ENCODE results near the gene BCKDK. TPM values are rescaled to one million over a fixed set of nuclear protein-coding genes. Genes with fewer than 3 reads are reported as not detected.
"Not testable (repeated sequence)": the region's sequence is repeated elsewhere in the genome, so short reads cannot be mapped to it uniquely, and the experiment has no call there.

BCKDK gene
- total RNA-seq, 1 experiment from 2014 or later, result 58.3 TPM

DNA sequence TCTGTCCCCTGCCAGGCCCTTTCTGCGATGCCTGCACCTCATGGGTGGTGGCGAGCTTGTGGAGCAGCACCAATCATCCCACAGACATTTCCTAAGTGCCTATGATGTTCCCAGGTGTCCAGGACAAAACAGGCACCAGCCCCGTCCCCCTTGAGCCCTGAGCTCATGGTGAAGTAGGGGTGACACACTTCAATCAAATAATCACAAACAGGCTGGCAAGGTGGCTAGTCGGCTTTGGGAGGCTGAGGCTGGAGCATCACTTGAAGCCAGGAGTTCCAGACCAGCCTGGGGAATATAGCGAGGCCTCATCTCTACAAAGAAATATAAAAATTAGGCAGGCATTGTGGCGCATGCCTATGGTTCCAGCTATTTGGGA lies 28.1 kb downstream of the BCKDK start (continued):
- TF ChIP-seq, protein P1, sequence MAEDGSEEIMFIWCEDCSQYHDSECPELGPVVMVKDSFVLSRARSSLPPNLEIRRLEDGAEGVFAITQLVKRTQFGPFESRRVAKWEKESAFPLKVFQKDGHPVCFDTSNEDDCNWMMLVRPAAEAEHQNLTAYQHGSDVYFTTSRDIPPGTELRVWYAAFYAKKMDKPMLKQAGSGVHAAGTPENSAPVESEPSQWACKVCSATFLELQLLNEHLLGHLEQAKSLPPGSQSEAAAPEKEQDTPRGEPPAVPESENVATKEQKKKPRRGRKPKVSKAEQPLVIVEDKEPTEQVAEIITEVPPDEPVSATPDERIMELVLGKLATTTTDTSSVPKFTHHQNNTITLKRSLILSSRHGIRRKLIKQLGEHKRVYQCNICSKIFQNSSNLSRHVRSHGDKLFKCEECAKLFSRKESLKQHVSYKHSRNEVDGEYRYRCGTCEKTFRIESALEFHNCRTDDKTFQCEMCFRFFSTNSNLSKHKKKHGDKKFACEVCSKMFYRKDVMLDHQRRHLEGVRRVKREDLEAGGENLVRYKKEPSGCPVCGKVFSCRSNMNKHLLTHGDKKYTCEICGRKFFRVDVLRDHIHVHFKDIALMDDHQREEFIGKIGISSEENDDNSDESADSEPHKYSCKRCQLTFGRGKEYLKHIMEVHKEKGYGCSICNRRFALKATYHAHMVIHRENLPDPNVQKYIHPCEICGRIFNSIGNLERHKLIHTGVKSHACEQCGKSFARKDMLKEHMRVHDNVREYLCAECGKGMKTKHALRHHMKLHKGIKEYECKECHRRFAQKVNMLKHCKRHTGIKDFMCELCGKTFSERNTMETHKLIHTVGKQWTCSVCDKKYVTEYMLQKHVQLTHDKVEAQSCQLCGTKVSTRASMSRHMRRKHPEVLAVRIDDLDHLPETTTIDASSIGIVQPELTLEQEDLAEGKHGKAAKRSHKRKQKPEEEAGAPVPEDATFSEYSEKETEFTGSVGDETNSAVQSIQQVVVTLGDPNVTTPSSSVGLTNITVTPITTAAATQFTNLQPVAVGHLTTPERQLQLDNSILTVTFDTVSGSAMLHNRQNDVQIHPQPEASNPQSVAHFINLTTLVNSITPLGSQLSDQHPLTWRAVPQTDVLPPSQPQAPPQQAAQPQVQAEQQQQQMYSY (CRISPR knock-in tag; IDR thresholded peaks at IDR 0.05), result no peak
- no peak for TF ChIP-seq FOXK1 (CRISPR knock-in tag; IDR thresholded peaks at IDR 0.05)

DNA sequence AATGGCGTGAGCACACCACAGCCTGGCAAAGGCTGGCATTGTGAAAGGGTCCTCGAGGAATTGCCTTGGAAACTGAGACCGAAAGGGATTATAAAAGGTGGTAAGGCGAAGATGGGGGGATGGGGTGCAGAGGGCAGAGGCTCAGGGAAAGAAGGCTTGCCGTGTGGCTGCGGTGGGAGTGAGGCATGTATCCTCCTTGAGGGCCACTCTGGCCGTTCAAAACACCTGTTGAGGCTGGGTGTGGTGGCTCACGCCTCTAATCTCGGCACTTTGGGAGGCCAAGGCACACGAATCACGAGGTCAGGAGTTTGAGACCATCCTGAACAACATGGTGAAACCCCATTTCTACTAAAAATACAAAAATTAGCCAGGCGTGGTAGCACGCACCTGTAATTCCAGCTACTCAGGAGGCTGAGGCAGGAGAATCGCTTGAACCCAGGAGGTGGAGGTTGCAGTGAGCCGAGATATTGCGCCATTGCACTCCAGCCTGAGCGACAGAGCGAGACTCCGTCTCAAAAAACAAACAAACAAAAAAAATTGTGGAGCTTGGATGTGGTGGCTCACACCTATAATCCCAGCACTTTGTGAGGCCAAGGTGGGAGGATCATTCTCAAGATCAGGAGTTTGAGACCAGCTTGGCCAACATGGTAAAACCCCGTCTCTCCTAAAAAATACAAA lies 28.8 kb downstream of the BCKDK start:
- DNase-seq (ENCODE audit: low spot score); H3K27ac Mint-ChIP-seq; H3K27me3 Mint-ChIP-seq (ENCODE audit: low read depth); POLR2A ChIA-PET; H3K4me3 Mint-ChIP-seq; H3K9me3 Mint-ChIP-seq; ATAC-seq: not testable (repeated sequence)
- CTCF ChIA-PET, result interaction anchor here (0.6 to 1.7 kb wide), 2 partner anchors 19 to 245 kb away, joined by 4 to 5 read pairs; no protein-coding TSS in a partner anchor
- peaks cover 68% of the 10 kb centered on the region for H3K4me1 Mint-ChIP-seq
- peaks cover 18% of the 10 kb centered on the region for H3K36me3 Mint-ChIP-seq

DNA sequence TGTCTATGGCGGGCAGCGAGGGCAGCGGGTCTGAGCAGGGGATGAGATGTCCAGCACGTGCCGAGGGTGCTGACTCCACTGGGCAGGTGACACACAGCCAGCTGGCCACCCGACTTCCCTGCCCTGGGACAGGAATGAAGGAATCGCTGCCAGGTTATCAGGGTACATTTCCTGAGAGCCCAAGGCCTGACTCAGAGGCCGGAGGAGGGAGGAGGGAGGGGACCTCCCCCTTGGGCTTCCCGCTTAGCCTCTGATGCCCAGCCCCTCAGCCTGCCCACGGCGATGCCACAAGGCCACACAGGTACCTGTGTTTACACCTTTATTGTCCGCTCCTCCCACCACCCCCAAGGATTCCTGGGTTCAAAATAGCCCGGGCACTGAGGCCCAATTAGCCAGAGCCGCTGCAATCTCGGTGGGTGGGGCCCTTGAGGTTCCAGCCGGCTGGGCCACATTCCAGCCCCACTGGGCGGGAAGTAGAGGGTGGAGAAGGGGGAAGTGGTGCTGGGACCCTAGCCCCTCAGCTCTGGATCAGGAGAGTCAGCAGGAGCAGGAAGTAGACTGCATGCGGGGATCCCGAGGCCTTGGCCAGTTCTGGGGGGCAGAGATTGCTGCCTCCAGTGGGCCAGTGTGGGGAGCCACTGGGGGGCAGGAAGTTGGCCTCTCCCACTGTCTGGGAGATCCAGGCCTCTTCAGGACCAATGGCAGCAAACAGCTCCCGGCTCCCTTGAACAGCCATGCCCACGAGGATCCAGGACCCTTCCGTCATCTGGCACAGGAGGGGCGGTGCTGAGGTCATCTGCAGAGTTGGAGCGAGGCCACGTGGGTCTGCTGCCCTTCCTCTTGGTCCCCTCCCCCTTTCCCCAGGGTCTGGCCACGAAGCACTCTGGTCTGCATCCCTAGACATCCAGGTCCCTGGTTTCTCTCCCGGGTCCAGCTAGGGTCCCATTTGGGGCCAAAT lies 30.7 kb downstream of the BCKDK start:
- Mint-ChIP-seq H3K9me3 (no peaks in the 10 kb centered on the region), H3K4me1 (peaks cover 53% of the 10 kb centered on the region), H3K4me3 (no peak overlapping the region), H3K27me3 (ENCODE audit: low read depth) (peaks cover 10% of the 10 kb centered on the region), H3K27ac (peak overlapping the region; percentile 40), H3K36me3 (peaks cover 1% of the 10 kb centered on the region)
- POLR2A ChIA-PET, result interaction anchor here (1.0 to 2.2 kb wide), 3 partner anchors 22 to 65 kb away, joined by 3 to 10 read pairs (median 4); partner anchors contain the start of genes KAT8, ZNF646 and ZNF668
- ATAC-seq (0 out of 2 replicates have a peak, but pooled peaks have one; percentile 1), DNase-seq (ENCODE audit: low spot score) (peak; percentile 54)
- CTCF ChIA-PET, result interaction anchor here (1.2 to 1.5 kb wide), 2 partner anchors 8 to 21 kb away, joined by 3 read pairs; partner anchors contain the start of gene KAT8
- TF ChIP-seq, protein P2, sequence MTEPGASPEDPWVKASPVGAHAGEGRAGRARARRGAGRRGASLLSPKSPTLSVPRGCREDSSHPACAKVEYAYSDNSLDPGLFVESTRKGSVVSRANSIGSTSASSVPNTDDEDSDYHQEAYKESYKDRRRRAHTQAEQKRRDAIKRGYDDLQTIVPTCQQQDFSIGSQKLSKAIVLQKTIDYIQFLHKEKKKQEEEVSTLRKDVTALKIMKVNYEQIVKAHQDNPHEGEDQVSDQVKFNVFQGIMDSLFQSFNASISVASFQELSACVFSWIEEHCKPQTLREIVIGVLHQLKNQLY (CRISPR knock-in tag; IDR thresholded peaks at IDR 0.05), result no peak
- no peak for TF ChIP-seq NR2C2 (CRISPR knock-in tag; IDR thresholded peaks at IDR 0.05)
- no peak for TF ChIP-seq NFYB (CRISPR knock-in tag; conservative IDR thresholded peaks at IDR 0.05; ENCODE audit: low read depth)
- TF ChIP-seq ZBTB21 (CRISPR knock-in tag; IDR thresholded peaks at IDR 0.05; ENCODE audit: borderline replicate concordance), result no peak
- TF ChIP-seq, protein P3, sequence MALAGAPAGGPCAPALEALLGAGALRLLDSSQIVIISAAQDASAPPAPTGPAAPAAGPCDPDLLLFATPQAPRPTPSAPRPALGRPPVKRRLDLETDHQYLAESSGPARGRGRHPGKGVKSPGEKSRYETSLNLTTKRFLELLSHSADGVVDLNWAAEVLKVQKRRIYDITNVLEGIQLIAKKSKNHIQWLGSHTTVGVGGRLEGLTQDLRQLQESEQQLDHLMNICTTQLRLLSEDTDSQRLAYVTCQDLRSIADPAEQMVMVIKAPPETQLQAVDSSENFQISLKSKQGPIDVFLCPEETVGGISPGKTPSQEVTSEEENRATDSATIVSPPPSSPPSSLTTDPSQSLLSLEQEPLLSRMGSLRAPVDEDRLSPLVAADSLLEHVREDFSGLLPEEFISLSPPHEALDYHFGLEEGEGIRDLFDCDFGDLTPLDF (CRISPR knock-in tag; IDR thresholded peaks at IDR 0.05), result no peak
- TF ChIP-seq, protein P4, sequence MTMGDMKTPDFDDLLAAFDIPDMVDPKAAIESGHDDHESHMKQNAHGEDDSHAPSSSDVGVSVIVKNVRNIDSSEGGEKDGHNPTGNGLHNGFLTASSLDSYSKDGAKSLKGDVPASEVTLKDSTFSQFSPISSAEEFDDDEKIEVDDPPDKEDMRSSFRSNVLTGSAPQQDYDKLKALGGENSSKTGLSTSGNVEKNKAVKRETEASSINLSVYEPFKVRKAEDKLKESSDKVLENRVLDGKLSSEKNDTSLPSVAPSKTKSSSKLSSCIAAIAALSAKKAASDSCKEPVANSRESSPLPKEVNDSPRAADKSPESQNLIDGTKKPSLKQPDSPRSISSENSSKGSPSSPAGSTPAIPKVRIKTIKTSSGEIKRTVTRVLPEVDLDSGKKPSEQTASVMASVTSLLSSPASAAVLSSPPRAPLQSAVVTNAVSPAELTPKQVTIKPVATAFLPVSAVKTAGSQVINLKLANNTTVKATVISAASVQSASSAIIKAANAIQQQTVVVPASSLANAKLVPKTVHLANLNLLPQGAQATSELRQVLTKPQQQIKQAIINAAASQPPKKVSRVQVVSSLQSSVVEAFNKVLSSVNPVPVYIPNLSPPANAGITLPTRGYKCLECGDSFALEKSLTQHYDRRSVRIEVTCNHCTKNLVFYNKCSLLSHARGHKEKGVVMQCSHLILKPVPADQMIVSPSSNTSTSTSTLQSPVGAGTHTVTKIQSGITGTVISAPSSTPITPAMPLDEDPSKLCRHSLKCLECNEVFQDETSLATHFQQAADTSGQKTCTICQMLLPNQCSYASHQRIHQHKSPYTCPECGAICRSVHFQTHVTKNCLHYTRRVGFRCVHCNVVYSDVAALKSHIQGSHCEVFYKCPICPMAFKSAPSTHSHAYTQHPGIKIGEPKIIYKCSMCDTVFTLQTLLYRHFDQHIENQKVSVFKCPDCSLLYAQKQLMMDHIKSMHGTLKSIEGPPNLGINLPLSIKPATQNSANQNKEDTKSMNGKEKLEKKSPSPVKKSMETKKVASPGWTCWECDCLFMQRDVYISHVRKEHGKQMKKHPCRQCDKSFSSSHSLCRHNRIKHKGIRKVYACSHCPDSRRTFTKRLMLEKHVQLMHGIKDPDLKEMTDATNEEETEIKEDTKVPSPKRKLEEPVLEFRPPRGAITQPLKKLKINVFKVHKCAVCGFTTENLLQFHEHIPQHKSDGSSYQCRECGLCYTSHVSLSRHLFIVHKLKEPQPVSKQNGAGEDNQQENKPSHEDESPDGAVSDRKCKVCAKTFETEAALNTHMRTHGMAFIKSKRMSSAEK (CRISPR knock-in tag; IDR thresholded peaks at IDR 0.05; ENCODE audit: borderline replicate concordance), result no peak
- TF ChIP-seq, protein P5, sequence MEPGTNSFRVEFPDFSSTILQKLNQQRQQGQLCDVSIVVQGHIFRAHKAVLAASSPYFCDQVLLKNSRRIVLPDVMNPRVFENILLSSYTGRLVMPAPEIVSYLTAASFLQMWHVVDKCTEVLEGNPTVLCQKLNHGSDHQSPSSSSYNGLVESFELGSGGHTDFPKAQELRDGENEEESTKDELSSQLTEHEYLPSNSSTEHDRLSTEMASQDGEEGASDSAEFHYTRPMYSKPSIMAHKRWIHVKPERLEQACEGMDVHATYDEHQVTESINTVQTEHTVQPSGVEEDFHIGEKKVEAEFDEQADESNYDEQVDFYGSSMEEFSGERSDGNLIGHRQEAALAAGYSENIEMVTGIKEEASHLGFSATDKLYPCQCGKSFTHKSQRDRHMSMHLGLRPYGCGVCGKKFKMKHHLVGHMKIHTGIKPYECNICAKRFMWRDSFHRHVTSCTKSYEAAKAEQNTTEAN (CRISPR knock-in tag; IDR thresholded peaks at IDR 0.05), result no peak
- TF ChIP-seq, protein P6, sequence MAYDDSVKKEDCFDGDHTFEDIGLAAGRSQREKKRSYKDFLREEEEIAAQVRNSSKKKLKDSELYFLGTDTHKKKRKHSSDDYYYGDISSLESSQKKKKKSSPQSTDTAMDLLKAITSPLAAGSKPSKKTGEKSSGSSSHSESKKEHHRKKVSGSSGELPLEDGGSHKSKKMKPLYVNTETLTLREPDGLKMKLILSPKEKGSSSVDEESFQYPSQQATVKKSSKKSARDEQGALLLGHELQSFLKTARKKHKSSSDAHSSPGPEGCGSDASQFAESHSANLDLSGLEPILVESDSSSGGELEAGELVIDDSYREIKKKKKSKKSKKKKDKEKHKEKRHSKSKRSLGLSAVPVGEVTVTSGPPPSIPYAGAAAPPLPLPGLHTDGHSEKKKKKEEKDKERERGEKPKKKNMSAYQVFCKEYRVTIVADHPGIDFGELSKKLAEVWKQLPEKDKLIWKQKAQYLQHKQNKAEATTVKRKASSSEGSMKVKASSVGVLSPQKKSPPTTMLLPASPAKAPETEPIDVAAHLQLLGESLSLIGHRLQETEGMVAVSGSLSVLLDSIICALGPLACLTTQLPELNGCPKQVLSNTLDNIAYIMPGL (CRISPR knock-in tag; IDR thresholded peaks at IDR 0.05), result no peak
- TF ChIP-seq MXD4 (CRISPR knock-in tag; IDR thresholded peaks at IDR 0.05; ENCODE audit: borderline replicate concordance), result no peak
- no peak for TF ChIP-seq ATF1 (CRISPR knock-in tag; IDR thresholded peaks at IDR 0.05)
- TF ChIP-seq SP1 (CRISPR knock-in tag; conservative IDR thresholded peaks at IDR 0.05), result no peak
- no peak for TF ChIP-seq FOXJ3 (CRISPR knock-in tag; IDR thresholded peaks at IDR 0.05; ENCODE audit: borderline replicate concordance)

Data from WTC11 (cell line).